ENCODE data around the gene COL2A1.

The COL2A1 gene

DNA sequence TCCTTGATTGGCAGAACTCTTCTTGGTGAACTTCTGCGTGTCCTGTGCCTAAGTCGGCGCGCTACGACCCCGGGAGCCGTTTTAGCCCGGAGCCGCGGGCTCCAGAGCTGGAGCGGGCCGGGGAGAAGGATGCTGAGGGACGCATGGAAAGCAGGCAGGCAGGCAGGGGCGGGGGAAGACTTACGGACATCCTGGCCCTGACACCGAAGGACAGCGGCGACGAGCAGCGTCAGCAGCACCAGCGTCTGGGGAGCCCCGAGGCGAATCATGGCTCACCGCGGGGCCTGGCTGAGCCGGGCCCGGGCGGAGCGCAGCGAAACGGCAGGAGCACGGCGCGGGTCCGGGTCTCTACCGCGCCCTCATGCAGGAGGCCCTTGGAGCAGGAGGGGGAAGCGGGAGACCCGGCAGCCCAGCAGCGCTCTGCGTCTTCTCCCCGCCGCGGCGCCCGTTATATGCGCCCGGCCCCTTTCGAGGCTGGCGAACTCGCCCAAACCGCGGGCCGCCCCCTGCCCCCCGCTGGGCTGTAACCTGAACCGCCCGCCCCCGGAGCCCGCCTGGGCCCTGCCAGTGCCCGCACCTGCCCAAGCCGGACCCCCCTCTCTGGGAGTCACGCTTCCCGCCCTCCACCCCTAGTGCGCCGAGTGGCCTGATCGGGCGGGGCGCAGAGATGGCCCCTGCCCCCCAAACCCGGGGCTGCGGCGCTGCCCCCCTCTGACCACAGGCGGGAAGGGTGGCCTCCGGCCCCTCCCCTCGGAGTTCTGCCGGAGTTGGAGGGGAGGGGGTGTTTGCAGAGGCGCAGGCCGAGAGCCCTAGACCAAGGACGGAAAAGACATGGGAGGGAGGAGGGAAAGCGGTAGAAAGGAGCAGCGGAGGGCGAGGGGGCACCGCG is at the start of gene COL2A1:
TSS of gene COL2A1 (minus strand) at position 424 of the 889 bp plus-strand sequence. CDS start at position 269, 155 bp downstream.
- no peak for DNase-seq

- no peak for DNase-seq
These were observed 49.6 kb upstream of the COL2A1 start for GRCh38 chr12:48053883-48054282.

DNA sequence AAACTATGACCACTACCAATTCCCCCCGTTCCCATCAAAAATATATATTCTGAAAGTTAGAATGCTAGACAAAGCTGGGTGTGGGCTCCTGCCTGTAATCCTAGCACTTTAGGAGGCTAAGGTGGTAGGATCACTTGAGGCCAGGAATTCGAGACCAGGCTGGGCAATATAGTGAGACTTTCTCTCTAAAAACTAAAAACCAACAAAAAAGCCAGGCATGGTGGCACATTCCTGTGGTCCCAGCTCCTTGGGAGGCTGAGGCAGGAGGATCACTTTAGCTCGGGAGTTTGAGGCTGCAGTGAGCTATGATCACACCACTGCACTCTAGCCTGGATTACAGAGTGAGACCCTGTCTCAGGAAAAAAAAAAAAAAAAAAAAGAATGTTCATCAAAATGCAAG is 48.8 kb upstream of the COL2A1 start:
- no peak for DNase-seq

- DNase-seq = no peak
These were observed 47.4 kb upstream of the COL2A1 start for GRCh38 chr12:48051681-48052080.

GRCh38 chr12:48050174-48050573 is 45.9 kb upstream of the COL2A1 start:
- no peak for DNase-seq

- DNase-seq = no peak
These were observed 41.8 kb upstream of the COL2A1 start for GRCh38 chr12:48045965-48046518.

DNA sequence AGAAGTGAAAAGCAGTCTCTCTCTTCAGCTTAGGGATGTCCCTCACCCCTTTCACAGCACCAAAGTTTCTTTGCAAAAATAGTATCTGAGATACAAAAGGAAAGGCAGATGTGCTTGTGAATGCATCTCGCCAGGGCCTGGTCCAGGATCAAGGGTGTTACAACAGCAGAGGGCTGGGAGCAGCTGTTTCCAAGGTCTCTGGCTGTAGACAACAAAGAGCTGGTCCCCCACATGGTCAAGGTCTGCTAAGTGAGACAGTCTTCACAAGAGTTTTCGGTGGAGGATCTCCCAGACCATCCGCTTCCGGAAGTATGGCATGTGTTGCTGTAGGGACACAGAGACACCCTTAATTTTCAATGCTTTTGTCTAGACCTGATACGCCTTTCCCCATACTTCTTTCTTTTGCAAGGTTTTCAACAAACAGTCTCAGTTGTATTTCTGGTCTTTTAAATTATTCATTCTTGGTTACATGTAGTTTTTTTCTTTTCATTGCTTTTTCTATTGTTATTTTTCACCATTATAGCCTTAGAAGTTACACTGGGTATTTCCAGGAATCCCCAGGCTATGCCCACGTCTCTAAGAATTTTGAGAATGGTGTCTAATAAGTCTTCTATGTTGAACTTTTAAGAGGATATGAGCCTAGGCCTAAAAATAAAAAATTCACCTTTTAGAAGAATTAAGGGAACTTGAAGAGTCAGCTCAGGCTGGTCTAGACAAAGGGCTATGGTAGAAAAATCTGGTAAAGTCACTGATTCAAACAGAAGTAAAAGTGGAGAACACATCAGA is 41.0 kb upstream of the COL2A1 start:
- DNase-seq = no peak

GRCh38 chr12:48044396-48044795 is 40.1 kb upstream of the COL2A1 start:
- no peak for DNase-seq

DNA sequence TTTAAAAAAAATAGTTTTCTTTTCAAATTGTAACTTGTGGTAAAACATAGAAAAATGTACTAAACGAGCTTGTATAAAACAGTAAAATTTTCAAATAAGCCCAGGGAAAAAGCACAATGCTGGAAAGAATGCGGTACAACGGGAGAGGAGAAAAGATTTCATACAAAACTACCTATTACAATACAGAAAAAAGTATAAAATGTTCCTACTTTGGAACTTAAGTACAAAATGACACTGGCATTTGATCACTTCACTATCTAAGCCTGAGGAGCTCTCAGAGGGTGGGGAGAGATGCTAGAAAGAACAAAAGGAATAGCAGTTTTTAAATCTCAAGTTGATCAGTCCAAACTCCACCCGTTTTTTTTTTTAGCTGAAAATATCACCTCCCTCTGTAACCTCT is 39.5 kb upstream of the COL2A1 start:
- DNase-seq = no peak

- DNase-seq = no peak
These were observed 37.5 kb upstream of the COL2A1 start for GRCh38 chr12:48041591-48042423.

- no peak for DNase-seq
These were observed 36.1 kb upstream of the COL2A1 start for GRCh38 chr12:48040354-48040753.

GRCh38 chr12:48039151-48039550 is 34.9 kb upstream of the COL2A1 start:
- DNase-seq = no peak

GRCh38 chr12:48038085-48038484 is 33.8 kb upstream of the COL2A1 start:
- DNase-seq = no peak

DNA sequence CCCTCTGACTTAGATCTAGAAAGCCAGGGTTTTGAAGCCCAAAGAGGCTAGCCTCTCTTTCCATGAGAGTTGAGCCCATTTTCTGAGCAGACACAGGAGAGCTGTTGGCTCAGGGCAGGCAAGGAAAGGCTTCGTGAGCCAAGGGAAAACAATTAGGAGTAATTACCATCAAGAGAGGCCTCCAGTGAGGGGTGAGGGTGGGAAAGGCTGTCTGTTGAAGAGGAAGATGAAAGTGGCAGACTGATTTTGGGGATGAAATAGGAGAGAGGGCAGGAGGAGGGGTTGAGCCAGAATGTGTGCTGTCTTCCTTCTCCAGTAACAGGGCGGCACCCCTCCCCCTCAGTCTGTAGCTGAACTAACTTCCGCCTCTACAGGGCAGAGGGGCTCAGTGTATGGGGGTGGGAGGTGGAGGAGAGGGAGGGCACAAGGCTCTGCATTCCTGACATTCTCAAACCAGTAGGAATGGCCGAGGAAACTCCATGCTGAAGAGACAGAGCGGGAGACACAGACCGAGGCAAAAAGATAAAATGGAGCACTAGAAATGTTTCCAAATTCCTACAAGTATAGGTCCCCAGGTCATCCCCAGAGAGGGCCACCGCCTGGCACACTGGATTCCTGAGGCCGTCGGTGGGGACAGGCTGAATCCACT is 33.1 kb upstream of the COL2A1 start:
- no peak for DNase-seq

GRCh38 chr12:48036818-48037217 is 32.5 kb upstream of the COL2A1 start:
- DNase-seq = no peak

DNA sequence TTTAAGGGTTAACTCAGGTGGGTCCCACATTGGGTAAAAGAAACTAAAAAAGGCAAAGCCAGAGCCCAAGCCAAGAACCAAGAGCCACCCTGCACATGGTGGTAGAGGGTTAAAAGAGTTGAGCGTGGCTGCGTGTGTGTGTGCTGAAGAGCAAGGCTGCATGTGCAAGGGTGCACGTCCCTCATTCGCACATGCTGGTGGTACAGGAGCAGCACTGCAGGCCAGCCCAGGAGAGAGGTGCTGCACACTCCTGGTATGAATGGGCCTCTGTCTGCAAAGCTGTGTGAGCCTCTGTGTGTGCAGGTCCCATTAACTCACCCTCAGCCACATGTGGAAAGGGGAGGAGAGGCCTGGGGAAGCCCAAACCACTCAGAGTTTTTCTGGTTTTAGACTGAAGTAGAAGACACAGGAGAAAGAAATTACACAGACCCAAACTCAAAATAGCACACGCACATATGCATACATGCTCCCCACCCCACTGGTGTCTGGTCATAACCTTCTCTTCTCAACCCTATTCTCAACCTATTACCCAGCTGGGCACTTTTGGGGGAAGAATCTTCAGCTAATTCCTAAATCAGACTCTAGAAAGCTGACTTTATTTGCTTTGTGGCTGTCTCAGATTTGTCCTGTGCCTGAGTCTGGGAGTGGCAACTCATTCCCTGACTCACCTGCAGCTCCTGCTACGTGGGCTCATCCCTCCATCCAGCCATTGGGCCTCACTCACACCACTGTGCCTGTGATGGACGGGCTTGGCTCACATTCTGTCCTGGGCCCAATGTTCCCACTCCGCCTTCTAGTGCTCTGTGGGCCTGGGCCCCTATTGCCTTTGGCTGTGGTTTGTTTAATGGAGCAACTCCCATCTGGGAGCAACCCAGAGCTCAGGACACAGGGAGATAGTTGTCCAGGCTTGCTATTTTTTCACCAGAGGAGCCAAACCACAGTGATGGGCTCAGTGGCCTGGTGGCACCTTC is 30.8 kb upstream of the COL2A1 start:
- DNase-seq = no peak

DNA sequence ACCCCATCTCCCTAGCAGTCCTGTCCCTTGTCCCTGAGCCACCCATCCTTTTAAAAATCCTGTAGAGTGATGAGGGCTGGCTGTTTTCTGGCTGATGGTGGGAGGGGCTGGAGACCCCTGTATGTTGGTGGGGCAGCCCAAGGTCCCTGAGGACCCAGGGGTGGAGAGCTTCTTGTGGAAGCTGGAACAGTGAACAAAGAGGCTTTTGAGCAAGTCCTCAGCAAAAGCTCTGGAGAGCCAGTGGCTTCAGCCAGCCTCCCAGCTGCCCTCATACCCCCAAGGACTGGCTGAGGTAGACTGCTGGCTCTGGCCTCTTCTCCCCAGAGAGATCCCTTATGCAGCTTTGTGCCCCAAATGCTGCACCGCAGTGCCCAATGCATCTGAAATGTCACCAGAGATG is 29.2 kb upstream of the COL2A1 start:
- no peak for DNase-seq

DNA sequence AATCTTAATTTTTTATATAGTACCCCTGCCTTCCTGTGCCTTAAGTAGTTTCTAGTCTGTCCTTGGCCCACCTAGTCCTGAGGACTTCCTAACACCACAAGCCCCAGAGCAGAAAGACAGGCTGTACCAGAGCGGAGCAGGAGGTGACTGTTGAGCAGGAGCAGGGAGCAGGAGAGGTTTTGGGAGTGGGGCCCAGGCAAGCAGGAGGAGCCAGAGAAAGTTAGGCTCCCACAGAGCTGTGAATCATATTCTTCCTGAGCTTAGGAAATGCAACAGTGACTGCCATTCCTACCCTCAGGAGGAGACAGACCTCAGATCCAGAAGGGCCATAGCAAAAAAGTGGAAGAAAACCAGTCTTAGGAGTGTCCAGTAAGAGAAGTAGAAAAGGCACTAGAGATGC is 28.3 kb upstream of the COL2A1 start:
- no peak for DNase-seq

DNA sequence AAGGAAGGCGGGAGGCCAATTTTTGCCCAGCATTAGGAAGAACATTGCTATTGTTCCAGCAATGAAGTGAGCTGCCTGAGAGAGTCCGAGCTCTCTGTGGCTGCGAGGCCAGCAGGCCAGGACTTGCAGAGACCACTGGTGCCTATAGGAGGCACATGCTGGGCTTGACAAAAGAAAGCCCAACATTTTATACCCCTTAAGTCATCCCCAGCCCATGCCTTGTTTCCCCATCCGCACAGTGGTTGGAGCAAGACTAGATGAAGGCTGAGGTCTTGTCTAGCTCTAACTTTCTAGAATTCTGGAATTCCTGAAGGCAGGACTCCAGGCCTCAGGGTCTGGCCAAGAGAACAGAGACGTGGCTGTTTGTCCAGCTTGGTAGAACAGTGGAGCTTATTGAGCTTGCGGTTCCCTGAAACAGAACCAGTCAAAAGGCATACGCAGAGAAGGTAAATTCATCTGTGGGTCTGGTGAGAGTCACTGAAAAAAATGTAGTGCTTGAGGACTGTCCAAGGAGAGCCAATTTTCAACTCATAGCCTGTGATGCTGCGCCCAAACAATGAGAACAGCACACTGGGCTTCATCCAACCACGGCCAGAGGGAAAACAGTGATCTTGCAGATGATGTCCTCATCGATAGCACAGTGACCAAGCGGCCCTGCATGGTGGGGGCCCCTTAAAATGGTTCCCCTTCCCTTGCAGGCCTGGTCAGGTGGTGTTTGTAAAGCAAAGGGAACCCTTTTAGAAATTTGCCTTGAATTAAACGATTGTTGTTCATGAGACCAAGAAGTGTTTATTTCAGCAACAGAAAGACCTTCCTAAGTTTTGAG is 27.1 kb upstream of the COL2A1 start:
- DNase-seq = no peak

GRCh38 chr12:48030173-48030650 is 25.9 kb upstream of the COL2A1 start:
- DNase-seq = no peak

All from activated CD8-positive, alpha-beta memory T cell treated with anti-CD3 and anti-CD28 coated beads, Interleukin-2, amount 50 U/mL, for 4 hours (primary cell).